Mesothelial cell of epicardium (in vitro differentiated cells): ENCODE data around the gene IFI35. TPM values are rescaled to one million over a fixed set of nuclear protein-coding genes. Genes with fewer than 3 reads are reported as not detected.
"Not testable (repeated sequence)": the region's sequence is repeated elsewhere in the genome, so short reads cannot be mapped to it uniquely, and the experiment has no call there.

ENCODE experiments used
- DNase-seq, 2 experiments: peaks; one replicate each; pipeline ENCODE4 v3.0.0; 2021; ENCODE audit warnings: low spot score in 2 of 2; ENCODE audit not compliant: unreplicated experiment in 2 of 2
- H3K27ac Mint-ChIP-seq: 2 replicates; pipeline ENCODE4 v1.8.0; 2021; ENCODE audit warnings: mixed read lengths
- H3K27me3 Mint-ChIP-seq: 2 replicates; pipeline ENCODE4 v1.8.0; 2021; ENCODE audit warnings: low read depth, mixed read lengths
- H3K36me3 Mint-ChIP-seq: 2 replicates; pipeline ENCODE4 v1.8.0; 2021; ENCODE audit warnings: mixed read lengths
- H3K4me1 Mint-ChIP-seq: 2 replicates; pipeline ENCODE4 v1.8.0; 2021; ENCODE audit warnings: mixed read lengths
- H3K4me3 Mint-ChIP-seq: 2 replicates; pipeline ENCODE4 v1.8.0; 2021; ENCODE audit warnings: mild to moderate bottlenecking, moderate library complexity, mixed read lengths
- H3K9me3 Mint-ChIP-seq: 2 replicates; pipeline ENCODE4 v1.8.0; 2021; ENCODE audit warnings: mixed read lengths
- CTCF ChIP-seq: fragments of 200-600 bp; sonication (generic); IDR thresholded peaks from one replicate; pipeline ENCODE4 v1.5.0; 2021; ENCODE audit warnings: antibody characterized with exemption; ENCODE audit not compliant: unreplicated experiment
- total RNA-seq: library from RNA; stranded (reverse); gene quantifications from 3 replicates; pipeline ENCODE4 v1.2.1, GENCODE V29; 2021

IFI35 gene
- total RNA-seq, 1 donor from 2014 or later = 5.6 TPM

GRCh38 chr17:42985225-42985624, 21.4 kb upstream of the IFI35 start:
- no peak overlapping the region for H3K4me3 Mint-ChIP-seq
- H3K4me1 Mint-ChIP-seq = peaks cover 15% of the 10 kb centered on the region
- no peak for TF ChIP-seq CTCF
- no peak for DNase-seq
- peaks cover 13% of the 10 kb centered on the region for H3K36me3 Mint-ChIP-seq
- H3K27ac Mint-ChIP-seq = no peak overlapping the region
- H3K27me3 Mint-ChIP-seq = no peaks in the 10 kb centered on the region
- no peaks in the 10 kb centered on the region for H3K9me3 Mint-ChIP-seq

DNA sequence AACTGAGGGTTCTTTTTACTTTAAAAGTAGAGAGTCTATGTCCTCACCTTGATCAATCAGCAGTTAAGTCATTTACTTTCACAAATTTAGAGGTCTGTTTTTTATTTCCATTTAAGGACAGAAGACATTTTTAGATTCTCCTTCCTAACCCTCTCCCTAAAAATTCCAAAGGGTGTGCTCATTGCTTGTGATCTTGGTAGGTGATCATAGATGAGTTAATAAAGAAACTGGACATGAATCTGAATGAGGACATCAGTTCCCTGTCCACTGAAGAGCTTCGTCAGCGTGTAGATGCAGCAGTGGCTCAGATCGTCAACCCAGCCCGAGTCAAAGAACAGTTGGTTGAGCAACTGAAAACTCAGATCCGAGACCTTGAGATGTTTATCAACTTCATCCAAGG, 17.4 kb upstream of the IFI35 start:
- peaks cover 22% of the 10 kb centered on the region for H3K36me3 Mint-ChIP-seq

DNA sequence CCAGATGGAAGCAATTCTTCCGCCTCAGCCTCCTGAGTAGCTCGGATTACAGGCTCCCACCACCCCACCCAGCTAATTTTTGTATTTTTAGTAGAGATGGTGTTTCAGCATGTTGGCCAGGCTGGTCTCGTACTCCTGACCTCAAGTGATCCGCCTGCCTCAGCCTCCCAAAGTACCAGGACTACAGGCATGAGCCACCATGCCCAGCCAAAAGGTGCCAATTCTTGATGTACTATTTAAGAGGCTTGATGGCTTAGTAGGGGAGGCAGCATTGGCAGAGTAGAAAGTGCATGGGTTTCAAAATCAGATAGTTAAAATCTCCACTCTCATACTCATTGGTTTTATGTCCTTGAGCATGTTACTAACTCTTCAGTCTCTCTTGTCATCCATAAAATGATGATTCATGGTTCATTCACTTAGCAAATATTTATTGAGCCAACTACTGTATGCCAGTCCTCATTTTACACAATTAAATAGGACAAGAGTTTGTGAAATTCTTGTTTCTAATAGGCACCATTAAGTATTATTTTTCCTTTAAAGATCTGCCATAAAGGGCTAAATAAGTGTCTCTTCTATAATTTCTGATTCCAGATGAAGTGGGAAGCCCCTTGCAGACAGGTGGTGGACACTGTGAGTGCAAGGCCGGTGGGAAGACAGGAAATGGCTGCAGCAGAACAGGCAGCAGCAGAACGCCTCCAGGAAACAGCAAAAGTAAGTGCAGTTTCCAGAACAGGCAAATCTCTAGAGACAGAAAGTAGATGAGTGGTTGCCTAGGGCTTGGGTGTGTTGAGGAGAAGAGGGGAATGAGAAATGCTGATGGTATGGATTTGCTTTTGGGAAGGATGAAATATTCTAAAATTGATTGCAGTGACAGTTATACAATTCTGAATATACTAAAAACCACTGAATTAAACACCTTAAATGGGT, 16.6 kb upstream of the IFI35 start:
- Mint-ChIP-seq H3K9me3 (no peaks in the 10 kb centered on the region), H3K27me3 (no peaks in the 10 kb centered on the region), H3K27ac (no peak overlapping the region), H3K36me3 (peaks cover 22% of the 10 kb centered on the region), H3K4me1 (no peaks in the 10 kb centered on the region), H3K4me3 (no peak overlapping the region)
- TF ChIP-seq CTCF = no peak
- no peak for DNase-seq

More for the DNA sequence above, 17.4 kb upstream of the IFI35 start:
- Mint-ChIP-seq H3K4me1 (no peaks in the 10 kb centered on the region), H3K27me3 (no peaks in the 10 kb centered on the region), H3K27ac (no peak overlapping the region), H3K4me3 (no peak overlapping the region), H3K9me3 (no peaks in the 10 kb centered on the region)
- TF ChIP-seq CTCF = no peak
- no peak for DNase-seq

DNA sequence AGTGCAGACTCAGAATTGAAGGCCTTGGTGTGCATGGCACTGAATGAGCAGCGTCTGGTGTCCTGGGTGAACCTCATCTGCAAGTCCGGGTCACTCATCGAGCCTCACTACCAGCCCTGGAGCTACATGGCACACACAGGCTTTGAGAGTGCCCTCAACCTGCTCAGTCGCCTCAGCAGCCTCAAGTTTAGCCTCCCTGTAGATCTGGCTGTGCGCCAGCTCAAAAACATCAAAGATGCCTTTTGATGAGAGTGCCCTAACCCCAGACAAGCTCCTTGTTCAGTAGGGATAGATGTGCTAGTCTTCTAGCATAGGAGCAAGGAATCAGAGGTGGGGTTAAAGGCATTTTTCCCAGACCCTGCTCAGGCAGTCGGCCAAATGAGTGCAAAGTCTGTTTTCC, 15.1 kb upstream of the IFI35 start:
- no peaks in the 10 kb centered on the region for H3K27me3 Mint-ChIP-seq
- no peak overlapping the region for H3K27ac Mint-ChIP-seq
- peaks cover 22% of the 10 kb centered on the region for H3K36me3 Mint-ChIP-seq
- no peak for DNase-seq
- no peak for TF ChIP-seq CTCF
- H3K9me3 Mint-ChIP-seq = no peaks in the 10 kb centered on the region
- no peak overlapping the region for H3K4me3 Mint-ChIP-seq
- no peaks in the 10 kb centered on the region for H3K4me1 Mint-ChIP-seq

- peaks cover 20% of the 10 kb centered on the region for H3K36me3 Mint-ChIP-seq
Observed at GRCh38 chr17:42992872-42993271, 13.7 kb upstream of the IFI35 start.

GRCh38 chr17:42993913-42994312, 12.7 kb upstream of the IFI35 start:
- H3K27me3 Mint-ChIP-seq, H3K4me3 Mint-ChIP-seq, H3K9me3 Mint-ChIP-seq, H3K4me1 Mint-ChIP-seq, H3K27ac Mint-ChIP-seq, DNase-seq: not testable (repeated sequence)
- peaks cover 17% of the 10 kb centered on the region for H3K36me3 Mint-ChIP-seq

More at GRCh38 chr17:42992872-42993271, 13.7 kb upstream of the IFI35 start:
- Mint-ChIP-seq H3K4me1 (peaks cover 5% of the 10 kb centered on the region), H3K4me3 (no peak overlapping the region), H3K27me3 (no peaks in the 10 kb centered on the region), H3K27ac (no peak overlapping the region), H3K9me3 (no peaks in the 10 kb centered on the region)
- no peak for DNase-seq
- TF ChIP-seq CTCF = no peak
